ENCODE results near the gene EHD1. TPM values are rescaled to one million over a fixed set of nuclear protein-coding genes. Genes with fewer than 3 reads are reported as not detected.

The EHD1 gene
- total RNA-seq, 2 donors from 2014 or later: 18.7 to 45.2 TPM

- peak in 2 of 4 donors; percentile 37 to 40 for DNase-seq
- WGBS, 2 donors: 4 to 16% methylated on average over 12 to 27 of the region's 27 CpGs
- TF ChIP-seq POLR2A (IDR thresholded peaks at IDR 0.05): no peak
- TF ChIP-seq CTCF (IDR thresholded peaks at IDR 0.05): no peak
- Histone ChIP-seq H3K4me3 (peak overlapping the region in 1 of 2 donors; percentile 38), H3K36me3 (replicated peaks in 1 of 2; ENCODE audit: insufficient read depth in 1 of 2, low read depth in 2 of 2) (peaks cover 0 to 7% of the 10 kb centered on the region in 2 donors), H3K27ac (peak overlapping the region; percentile 63 to 93 (median 87)), H3K27me3 (no peaks in the 10 kb centered on the region), H3K4me1 (peaks cover 46% of the 10 kb centered on the region), H3K9me3 (no peaks in the 10 kb centered on the region)
- peak; percentile 2 for ATAC-seq
- intact Hi-C loops (cut with DNase I): no loop called here
Observed at GRCh38 chr11:64843686-64844329, 34.6 kb downstream of the EHD1 start.

GRCh38 chr11:64842851-64843685 is 35.4 kb downstream of the EHD1 start:
- DNase-seq: peak; percentile 85 to 96 (median 89)

GRCh38 chr11:64842366-64842759 is 36.1 kb downstream of the EHD1 start:
- WGBS, 2 donors: 61 to 69% methylated on average over 3 to 6 of the region's 6 CpGs
- no peak for TF ChIP-seq POLR2A (IDR thresholded peaks at IDR 0.05)
- no peak for TF ChIP-seq CTCF (IDR thresholded peaks at IDR 0.05)
- H3K4me1 ChIP-seq: peaks cover 35% of the 10 kb centered on the region
- intact Hi-C loops (cut with DNase I): no loop called here
- ATAC-seq (no peak), DNase-seq (no peak)
- H3K27ac ChIP-seq: peak overlapping the region; percentile 63 to 93 (median 87)
- H3K36me3 ChIP-seq (replicated peaks in 1 of 2; ENCODE audit: insufficient read depth in 1 of 2, low read depth in 2 of 2): peaks cover 0 to 15% of the 10 kb centered on the region in 2 donors
- H3K4me3 ChIP-seq: no peak overlapping the region
- no peaks in the 10 kb centered on the region for H3K9me3 ChIP-seq
- no peaks in the 10 kb centered on the region for H3K27me3 ChIP-seq

More at GRCh38 chr11:64842851-64843685, 35.4 kb downstream of the EHD1 start:
- no peak for TF ChIP-seq POLR2A (IDR thresholded peaks at IDR 0.05)
- TF ChIP-seq CTCF (IDR thresholded peaks at IDR 0.05): peak in 1 of 7 experiments; percentile 16
- Histone ChIP-seq H3K4me3 (no peak overlapping the region), H3K27me3 (no peaks in the 10 kb centered on the region), H3K9me3 (no peaks in the 10 kb centered on the region), H3K27ac (peak overlapping the region; percentile 63 to 93 (median 87)), H3K4me1 (peaks cover 39% of the 10 kb centered on the region), H3K36me3 (replicated peaks in 1 of 2; ENCODE audit: insufficient read depth in 1 of 2, low read depth in 2 of 2) (peaks cover 0 to 13% of the 10 kb centered on the region in 2 donors)
- intact Hi-C loops (cut with DNase I): no loop called here
- ATAC-seq: peak; percentile 54
- WGBS, 2 donors: 22 to 34% methylated on average over 9 to 16 of the region's 19 CpGs

GRCh38 chr11:64841592-64842365 is 36.6 kb downstream of the EHD1 start:
- no peak for TF ChIP-seq CTCF (IDR thresholded peaks at IDR 0.05)
- Histone ChIP-seq H3K9me3 (no peaks in the 10 kb centered on the region), H3K27ac (peak overlapping the region in 3 of 4 donors; percentile 63 to 93 (median 86)), H3K36me3 (replicated peaks in 1 of 2; ENCODE audit: insufficient read depth in 1 of 2, low read depth in 2 of 2) (peaks cover 0 to 18% of the 10 kb centered on the region in 2 donors), H3K4me1 (peaks cover 29% of the 10 kb centered on the region), H3K4me3 (no peak overlapping the region), H3K27me3 (no peaks in the 10 kb centered on the region)
- ATAC-seq (no peak), DNase-seq (no peak)
- WGBS, 2 donors: 82 to 88% methylated on average over 6 to 14 of the region's 15 CpGs
- intact Hi-C loops (cut with DNase I): no loop called here

Data from body of pancreas (tissue), 4 donors.